ENCODE measurements around the gene TAX1BP1. TPM values are rescaled to one million over a fixed set of nuclear protein-coding genes. Genes with fewer than 3 reads are reported as not detected.
A peak's percentile ranks its signal among the peaks of the same experiment; 100 is the strongest.

TAX1BP1 gene
- polyA plus RNA-seq, 1 donor (not counting 4 experiments of a cell fraction or from before 2014, with no cell fraction given): 102 TPM

GRCh38 chr7:27779873-27780272 lies 39.9 kb downstream of the TAX1BP1 start:
- H3K27ac ChIP-seq (ENCODE audit: control insufficient read depth, insufficient read depth, low read length): no peak overlapping the region
- H3K4me3 ChIP-seq (ENCODE audit: control insufficient read depth in 2 of 3, extremely low read depth in 1 of 3, insufficient read depth in 2 of 3, low read depth in 1 of 3, low read length in 3 of 3): no peak overlapping the region
- dilution Hi-C loops (cut with MboI; ENCODE audit: extremely low pct_ligation_motif_present, low sequenced_read_pairs): no loop called here
- no peaks in the 10 kb centered on the region for H3K9me1 ChIP-seq (ENCODE audit: control insufficient read depth, extremely low read depth, insufficient read depth, low read length)
- H3K4me2 ChIP-seq (ENCODE audit: control insufficient read depth, extremely low read depth, insufficient read depth, low read depth, low read length): no peak overlapping the region
- TF ChIP-seq EZH2 (IDR thresholded peaks at IDR 0.05; ENCODE audit: low read length) (no peak), CTCF (optimal IDR thresholded peaks at IDR 0.05 in 1 of 3, IDR thresholded peaks at IDR 0.05 in 1 of 3, conservative IDR thresholded peaks at IDR 0.05 in 1 of 3; ENCODE audit: extremely low read depth in 1 of 3, insufficient read depth in 2 of 3, low read length in 3 of 3) (no peak)
- DNase-seq (ENCODE audit: low read depth, low spot score) (no peak), FAIRE-seq (no peak)
- H3K9me3 ChIP-seq (ENCODE audit: control insufficient read depth, low read depth, low read length): no peaks in the 10 kb centered on the region
- H3K9ac ChIP-seq (ENCODE audit: control insufficient read depth, extremely low read depth, insufficient read depth, low read length): no peak overlapping the region
- H3K79me2 ChIP-seq (ENCODE audit: control insufficient read depth, insufficient read depth, low read length): peaks cover 2% of the 10 kb centered on the region
- no peak overlapping the region for H2AFZ ChIP-seq (ENCODE audit: control insufficient read depth, low read length)
- H3K36me3 ChIP-seq (ENCODE audit: control insufficient read depth in 2 of 2, extremely low read depth in 1 of 2, insufficient read depth in 2 of 2, low read length in 2 of 2): no peaks in the 10 kb centered on the region
- H4K20me1 ChIP-seq (ENCODE audit: control insufficient read depth, extremely low read depth, insufficient read depth, low read length): no peaks in the 10 kb centered on the region
- no peaks in the 10 kb centered on the region for H3K27me3 ChIP-seq (ENCODE audit: control insufficient read depth, extremely low read depth, insufficient read depth, low read length)
- H3K4me1 ChIP-seq (ENCODE audit: control insufficient read depth, extremely low read depth, insufficient read depth, low read length): no peaks in the 10 kb centered on the region

GRCh38 chr7:27781188-27781587 lies 41.2 kb downstream of the TAX1BP1 start:
- TF ChIP-seq CTCF (optimal IDR thresholded peaks at IDR 0.05 in 1 of 3, IDR thresholded peaks at IDR 0.05 in 1 of 3, conservative IDR thresholded peaks at IDR 0.05 in 1 of 3; ENCODE audit: extremely low read depth in 1 of 3, insufficient read depth in 2 of 3, low read length in 3 of 3): no peak
- no peak for TF ChIP-seq EZH2 (IDR thresholded peaks at IDR 0.05; ENCODE audit: low read length)
- dilution Hi-C loops (cut with MboI; ENCODE audit: extremely low pct_ligation_motif_present, low sequenced_read_pairs): no loop called here
- FAIRE-seq: peak; percentile 9
- Histone ChIP-seq H3K4me2 (ENCODE audit: control insufficient read depth, extremely low read depth, insufficient read depth, low read depth, low read length) (no peak overlapping the region), H3K27ac (ENCODE audit: control insufficient read depth, insufficient read depth, low read length) (no peak overlapping the region), H2AFZ (ENCODE audit: control insufficient read depth, low read length) (no peak overlapping the region), H3K27me3 (ENCODE audit: control insufficient read depth, extremely low read depth, insufficient read depth, low read length) (no peaks in the 10 kb centered on the region), H3K9me3 (ENCODE audit: control insufficient read depth, low read depth, low read length) (no peaks in the 10 kb centered on the region), H3K9me1 (ENCODE audit: control insufficient read depth, extremely low read depth, insufficient read depth, low read length) (no peaks in the 10 kb centered on the region), H3K9ac (ENCODE audit: control insufficient read depth, extremely low read depth, insufficient read depth, low read length) (no peak overlapping the region), H3K4me1 (ENCODE audit: control insufficient read depth, extremely low read depth, insufficient read depth, low read length) (no peaks in the 10 kb centered on the region), H3K4me3 (ENCODE audit: control insufficient read depth in 2 of 3, extremely low read depth in 1 of 3, insufficient read depth in 2 of 3, low read depth in 1 of 3, low read length in 3 of 3) (no peak overlapping the region), H3K79me2 (ENCODE audit: control insufficient read depth, insufficient read depth, low read length) (peaks cover 2% of the 10 kb centered on the region), H4K20me1 (ENCODE audit: control insufficient read depth, extremely low read depth, insufficient read depth, low read length) (no peaks in the 10 kb centered on the region), H3K36me3 (ENCODE audit: control insufficient read depth in 2 of 2, extremely low read depth in 1 of 2, insufficient read depth in 2 of 2, low read length in 2 of 2) (peaks cover 4 to 5% of the 10 kb centered on the region in 2 experiments)
- no peak for DNase-seq (ENCODE audit: low read depth, low spot score)
